ENCODE data around the gene ZDHHC9. TPM values are rescaled to one million over a fixed set of nuclear protein-coding genes. Genes with fewer than 3 reads are reported as not detected.
A peak's percentile ranks its signal among the peaks of the same experiment; 100 is the strongest.

Gene ZDHHC9
- total RNA-seq (1 to 10 TPM; 3.0 to 4.1 TPM), total RNA-seq (3.4 to 74.9 (median 9.0) reads per million in 172 experiments)
- polyA plus RNA-seq (2013, experiment 1 of 2), result 3.3 TPM
- polyA plus RNA-seq (2013, experiment 2 of 2), result 5.0 TPM

GRCh38 chrX:129843459-129844306, at the start of gene ZDHHC9:
TSS of gene ZDHHC9 (minus strand) at chrX:129843886. CDS start at chrX:129841945, 1,941 bp downstream.
- ChIA-PET CTCF (interaction anchor here (0.7 to 1.0 kb wide), 2 partner anchors 16 to 20 kb away, joined by 3 to 4 read pairs; no protein-coding TSS in a partner anchor), POLR2A (interaction anchor here (1.5 kb wide), 1 partner anchor 62 kb away, joined by 3 read pairs; the partner anchor contains the start of gene UTP14A)
- no peak within 1 kb of the TSS for H3K27ac ChIP-seq (ENCODE audit: low read depth in 1 of 2, low read length in 2 of 2)
- TF ChIP-seq, protein P1, sequence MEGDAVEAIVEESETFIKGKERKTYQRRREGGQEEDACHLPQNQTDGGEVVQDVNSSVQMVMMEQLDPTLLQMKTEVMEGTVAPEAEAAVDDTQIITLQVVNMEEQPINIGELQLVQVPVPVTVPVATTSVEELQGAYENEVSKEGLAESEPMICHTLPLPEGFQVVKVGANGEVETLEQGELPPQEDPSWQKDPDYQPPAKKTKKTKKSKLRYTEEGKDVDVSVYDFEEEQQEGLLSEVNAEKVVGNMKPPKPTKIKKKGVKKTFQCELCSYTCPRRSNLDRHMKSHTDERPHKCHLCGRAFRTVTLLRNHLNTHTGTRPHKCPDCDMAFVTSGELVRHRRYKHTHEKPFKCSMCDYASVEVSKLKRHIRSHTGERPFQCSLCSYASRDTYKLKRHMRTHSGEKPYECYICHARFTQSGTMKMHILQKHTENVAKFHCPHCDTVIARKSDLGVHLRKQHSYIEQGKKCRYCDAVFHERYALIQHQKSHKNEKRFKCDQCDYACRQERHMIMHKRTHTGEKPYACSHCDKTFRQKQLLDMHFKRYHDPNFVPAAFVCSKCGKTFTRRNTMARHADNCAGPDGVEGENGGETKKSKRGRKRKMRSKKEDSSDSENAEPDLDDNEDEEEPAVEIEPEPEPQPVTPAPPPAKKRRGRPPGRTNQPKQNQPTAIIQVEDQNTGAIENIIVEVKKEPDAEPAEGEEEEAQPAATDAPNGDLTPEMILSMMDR (IDR thresholded peaks at IDR 0.05), result no peak
- peak within 1 kb of the TSS; percentile 87 for H3K27ac Mint-ChIP-seq
- peak; percentile 94 for ATAC-seq (ENCODE audit: poor library complexity)
- peak within 1 kb of the TSS; percentile 94 for H3K4me3 Mint-ChIP-seq
- peaks cover 13% of the 10 kb centered on the region for H3K4me1 ChIP-seq (ENCODE audit: insufficient read depth, low read length)
- peaks cover 34% of the 10 kb centered on the region for H3K4me1 Mint-ChIP-seq (ENCODE audit: low read depth)
- peaks cover 6% of the 10 kb centered on the region for H3K36me3 Mint-ChIP-seq (ENCODE audit: low read depth)
- no peaks in the 10 kb centered on the region for H3K36me3 ChIP-seq (ENCODE audit: insufficient read depth, low read length)
- no peaks in the 10 kb centered on the region for H3K27me3 ChIP-seq (ENCODE audit: control insufficient read depth in 1 of 2, insufficient read depth in 2 of 2, low read length in 2 of 2)
- peak; percentile 69 to 91 (median 79) for DNase-seq
- H3K4me3 ChIP-seq (ENCODE audit: low read length), result peak within 1 kb of the TSS; percentile 72
- H3K9me3 ChIP-seq (ENCODE audit: control insufficient read depth in 1 of 2, insufficient read depth in 1 of 2, low read length in 2 of 2), result no peaks in the 10 kb centered on the region
- H3K9me3 Mint-ChIP-seq, result no peaks in the 10 kb centered on the region
- intact Hi-C loops (cut with DNase I, micrococcal nuclease), result loop anchor here in 1 of 2 experiments (5.0 kb wide), 1 partner anchor 64 kb away; the partner anchor contains the start of gene UTP14A
- H3K27me3 Mint-ChIP-seq, result no peaks in the 10 kb centered on the region

GRCh38 chrX:129877401-129877800, 33.7 kb upstream of the ZDHHC9 start:
- no peaks in the 10 kb centered on the region for H3K9me3 ChIP-seq (ENCODE audit: control insufficient read depth in 1 of 2, insufficient read depth in 1 of 2, low read length in 2 of 2)
- Mint-ChIP-seq H3K9me3 (no peaks in the 10 kb centered on the region), H3K36me3 (ENCODE audit: low read depth) (no peaks in the 10 kb centered on the region), H3K27me3 (no peaks in the 10 kb centered on the region), H3K27ac (no peak overlapping the region), H3K4me3 (no peak overlapping the region), H3K4me1 (ENCODE audit: low read depth) (no peaks in the 10 kb centered on the region)
- no peak for ATAC-seq (ENCODE audit: poor library complexity)
- POLR2A ChIA-PET, result no interaction called here
- no peak for DNase-seq
- TF ChIP-seq, protein P1 (IDR thresholded peaks at IDR 0.05), result no peak
- H3K36me3 ChIP-seq (ENCODE audit: insufficient read depth, low read length), result no peaks in the 10 kb centered on the region
- H3K27ac ChIP-seq (ENCODE audit: low read depth in 1 of 2, low read length in 2 of 2), result no peak overlapping the region
- no peaks in the 10 kb centered on the region for H3K4me1 ChIP-seq (ENCODE audit: insufficient read depth, low read length)
- CTCF ChIA-PET, result no interaction called here
- H3K4me3 ChIP-seq (ENCODE audit: low read length), result no peak overlapping the region
- intact Hi-C loops (cut with DNase I, micrococcal nuclease), result no loop called here
- H3K27me3 ChIP-seq (ENCODE audit: control insufficient read depth in 1 of 2, insufficient read depth in 2 of 2, low read length in 2 of 2), result no peaks in the 10 kb centered on the region

- no peaks in the 10 kb centered on the region for H3K4me1 Mint-ChIP-seq (ENCODE audit: low read depth)
- Histone ChIP-seq H3K9me3 (ENCODE audit: control insufficient read depth in 1 of 2, insufficient read depth in 1 of 2, low read length in 2 of 2) (no peaks in the 10 kb centered on the region), H3K27me3 (ENCODE audit: control insufficient read depth in 1 of 2, insufficient read depth in 2 of 2, low read length in 2 of 2) (no peaks in the 10 kb centered on the region), H3K4me1 (ENCODE audit: insufficient read depth, low read length) (no peaks in the 10 kb centered on the region), H3K36me3 (ENCODE audit: insufficient read depth, low read length) (no peaks in the 10 kb centered on the region), H3K4me3 (ENCODE audit: low read length) (no peak overlapping the region), H3K27ac (ENCODE audit: low read depth in 1 of 2, low read length in 2 of 2) (no peak overlapping the region)
- H3K9me3 Mint-ChIP-seq, result no peaks in the 10 kb centered on the region
- no peaks in the 10 kb centered on the region for H3K27me3 Mint-ChIP-seq
- ChIA-PET POLR2A (no interaction called here), CTCF (no interaction called here)
- intact Hi-C loops (cut with DNase I, micrococcal nuclease), result no loop called here
- no peak overlapping the region for H3K4me3 Mint-ChIP-seq
- DNase-seq (no peak), ATAC-seq (ENCODE audit: poor library complexity) (no peak)
- no peaks in the 10 kb centered on the region for H3K36me3 Mint-ChIP-seq (ENCODE audit: low read depth)
- TF ChIP-seq, protein P1 (IDR thresholded peaks at IDR 0.05), result no peak
- H3K27ac Mint-ChIP-seq, result no peak overlapping the region
Observed at GRCh38 chrX:129876771-129877305, 33.2 kb upstream of the ZDHHC9 start.

All from CD4-positive, alpha-beta T cell (primary cell).